Keratinocyte (primary cell): ENCODE data around the gene RTN1. TPM values are rescaled to one million over a fixed set of nuclear protein-coding genes. Genes with fewer than 3 reads are reported as not detected.

ENCODE experiments used
- DNase-seq: peaks from one replicate; pipeline ENCODE4 v3.0.0-alpha.2; 2011; ENCODE audit warnings: low read depth, missing footprints, low spot score
- FAIRE-seq: peaks from 2 replicates; lab custom pipeline; 2011; peaks lifted over from hg19 to GRCh38; lab: Jason Lieb, UNC
- H2AFZ ChIP-seq: 2 replicates; pipeline ENCODE4 v1.6.0; 2012; ENCODE audit warnings: low read length, control low read depth, inconsistent platforms; ENCODE audit not compliant: control insufficient read depth
- H3K27ac ChIP-seq: 2 replicates; pipeline ENCODE4 v1.5.1; 2011; ENCODE audit warnings: low read length; ENCODE audit not compliant: control insufficient read depth, insufficient read depth
- H3K27me3 ChIP-seq: 3 replicates; pipeline ENCODE4 v1.6.0; 2011; ENCODE audit warnings: low read length; ENCODE audit not compliant: control insufficient read depth, insufficient read depth; ENCODE audit errors: extremely low read depth
- H3K36me3 ChIP-seq, 2 experiments: 2 replicates in 1 of 2; 3 replicates in 1 of 2; pipeline ENCODE4 v1.5.1; 2011; ENCODE audit warnings: low read length in 2 of 2, mild to moderate bottlenecking in 1 of 2; ENCODE audit not compliant: control insufficient read depth in 2 of 2, insufficient read depth in 2 of 2; ENCODE audit errors: extremely low read depth in 1 of 2
- H3K4me1 ChIP-seq: 3 replicates; pipeline ENCODE4 v1.5.1; 2011; ENCODE audit warnings: low read length; ENCODE audit not compliant: control insufficient read depth, insufficient read depth; ENCODE audit errors: extremely low read depth
- H3K4me2 ChIP-seq: 3 replicates; pipeline ENCODE4 v1.6.0; 2011; ENCODE audit warnings: low read depth, low read length; ENCODE audit not compliant: control insufficient read depth, insufficient read depth; ENCODE audit errors: extremely low read depth
- H3K4me3 ChIP-seq, 3 experiments: fragments of 200-600 bp in 1 of 3; sonication (generic) in 1 of 3; 2 replicates in 2 of 3; 3 replicates in 1 of 3; pipeline ENCODE4 v1.5.1; 2011 to 2016; ENCODE audit warnings: low read length in 3 of 3, mild to moderate bottlenecking in 3 of 3, control low read depth in 2 of 3, inconsistent platforms in 1 of 3, low read depth in 1 of 3, mixed read lengths in 1 of 3, mixed run types in 1 of 3, moderate library complexity in 1 of 3; ENCODE audit not compliant: control insufficient read depth in 2 of 3, insufficient read depth in 2 of 3; ENCODE audit errors: extremely low read depth in 1 of 3
- H3K79me2 ChIP-seq: 2 replicates; pipeline ENCODE4 v1.6.0; 2012; ENCODE audit warnings: low read length; ENCODE audit not compliant: control insufficient read depth, insufficient read depth
- H3K9ac ChIP-seq: 3 replicates; pipeline ENCODE4 v1.6.0; 2011; ENCODE audit warnings: low read length; ENCODE audit not compliant: control insufficient read depth, insufficient read depth; ENCODE audit errors: extremely low read depth
- H3K9me1 ChIP-seq: 3 replicates; pipeline ENCODE4 v1.6.0; 2011; ENCODE audit warnings: low read length; ENCODE audit not compliant: control insufficient read depth, insufficient read depth; ENCODE audit errors: extremely low read depth
- H3K9me3 ChIP-seq: 2 replicates; pipeline ENCODE4 v1.5.1; 2012; ENCODE audit warnings: low read depth, low read length; ENCODE audit not compliant: control insufficient read depth
- H4K20me1 ChIP-seq: 3 replicates; pipeline ENCODE4 v1.6.0; 2011; ENCODE audit warnings: low read length; ENCODE audit not compliant: control insufficient read depth, insufficient read depth; ENCODE audit errors: extremely low read depth
- CTCF ChIP-seq, 3 experiments: IDR thresholded peaks in 1 of 3; conservative IDR thresholded peaks in 1 of 3; optimal IDR thresholded peaks in 1 of 3; 2 replicates in 2 of 3; 3 replicates in 1 of 3; pipeline versions ENCODE3 to v1.5.1; 2011; ENCODE audit warnings: low read length in 3 of 3, mild to moderate bottlenecking in 3 of 3, moderate library complexity in 2 of 3, control low read depth in 1 of 3, inconsistent platforms in 1 of 3; ENCODE audit not compliant: insufficient read depth in 2 of 3; ENCODE audit errors: extremely low read depth in 1 of 3
- EZH2 ChIP-seq: IDR thresholded peaks from one replicate; pipeline ENCODE4 v1.6.1; 2012; ENCODE audit warnings: inconsistent platforms, mild to moderate bottlenecking, low read length, moderate library complexity
- dilution Hi-C: fragments of 300-500 bp; cut with MboI; formaldehyde crosslinking; loops from one replicate; pipeline ENCODE4 v1.7.0; 2020; ENCODE audit warnings: low sequenced_read_pairs; ENCODE audit not compliant: extremely low pct_ligation_motif_present
- polyA plus RNA-seq, 5 experiments: library from polyadenylated mRNA; depleted of rRNA in 3 of 5; stranded (reverse) in 3 of 5; stranded (forward) in 1 of 5; unstranded in 1 of 5; fragments of >200 nt; gene quantifications; 1 replicate in 1 of 5; 2 replicates in 3 of 5; 3 replicates in 1 of 5; pipeline versions ENCODE4 v1.2.1 to v1.2.3, GENCODE V29; 2011 to 2012; ENCODE audit warnings: missing spikeins in 2 of 5, low read depth in 1 of 5, low replicate concordance in 1 of 5

RTN1 gene
- polyA plus RNA-seq, 1 donor (not counting 4 experiments of a cell fraction or from before 2014, with no cell fraction given) = 0.05 TPM

GRCh38 chr14:59698793-59699192, 171.8 kb downstream of the RTN1 start:
- Histone ChIP-seq H3K79me2 (no peaks in the 10 kb centered on the region), H3K27ac (no peak overlapping the region), H3K4me2 (no peak overlapping the region), H3K9me3 (no peaks in the 10 kb centered on the region), H3K27me3 (no peaks in the 10 kb centered on the region), H2AFZ (no peak overlapping the region), H4K20me1 (no peaks in the 10 kb centered on the region), H3K4me1 (peaks cover 2% of the 10 kb centered on the region), H3K9me1 (no peaks in the 10 kb centered on the region), H3K36me3 (no peaks in the 10 kb centered on the region), H3K9ac (no peak overlapping the region), H3K4me3 (no peak overlapping the region)
- DNase-seq (no peak), FAIRE-seq (no peak)
- dilution Hi-C loops = no loop called here
- TF ChIP-seq CTCF (optimal IDR thresholded peaks at IDR 0.05 in 1 of 3, IDR thresholded peaks at IDR 0.05 in 1 of 3, conservative IDR thresholded peaks at IDR 0.05 in 1 of 3; ENCODE audit: extremely low read depth in 1 of 3, insufficient read depth in 2 of 3, low read length in 3 of 3) = no peak
- no peak for TF ChIP-seq EZH2

DNA sequence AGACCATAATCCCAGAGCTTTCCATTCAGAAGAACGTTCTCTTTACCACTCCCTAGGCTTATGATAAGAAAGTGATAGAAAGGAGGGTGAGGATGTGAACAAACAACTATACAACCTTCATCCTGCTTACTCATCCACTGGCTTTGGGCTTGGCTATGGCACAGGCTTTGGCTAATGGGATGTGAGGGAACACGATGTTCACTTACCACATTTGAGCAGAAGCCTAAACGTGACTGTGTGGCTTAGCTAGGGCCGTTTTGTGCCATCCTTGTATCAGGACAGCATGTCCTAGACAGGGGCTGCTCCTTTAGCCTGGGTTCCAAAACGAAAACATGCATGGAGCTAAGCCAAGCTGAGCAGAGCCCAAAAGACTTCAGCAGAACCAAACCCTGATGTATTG, 175.4 kb downstream of the RTN1 start:
- FAIRE-seq = no peak
- Histone ChIP-seq H4K20me1 (no peaks in the 10 kb centered on the region), H2AFZ (no peak overlapping the region), H3K4me1 (peaks cover 2% of the 10 kb centered on the region), H3K9me1 (no peaks in the 10 kb centered on the region), H3K4me3 (no peak overlapping the region), H3K4me2 (no peak overlapping the region), H3K27me3 (no peaks in the 10 kb centered on the region), H3K27ac (no peak overlapping the region), H3K36me3 (no peaks in the 10 kb centered on the region), H3K9ac (no peak overlapping the region), H3K9me3 (no peaks in the 10 kb centered on the region), H3K79me2 (no peaks in the 10 kb centered on the region)
- no peak for TF ChIP-seq EZH2
- no peak for TF ChIP-seq CTCF (optimal IDR thresholded peaks at IDR 0.05 in 1 of 3, IDR thresholded peaks at IDR 0.05 in 1 of 3, conservative IDR thresholded peaks at IDR 0.05 in 1 of 3; ENCODE audit: extremely low read depth in 1 of 3, insufficient read depth in 2 of 3, low read length in 3 of 3)
- DNase-seq = no peak
- dilution Hi-C loops = no loop called here
